HG03095 (cell line): Measurements from ENCODE around the gene PLA2G4B.

Source experiments
- ATAC-seq: cut with Tn5 transposase; IDR thresholded peaks from one replicate; pipeline ENCODE4 v1.9.1; 2021; ENCODE audit warnings: moderate library complexity; ENCODE audit not compliant: unreplicated experiment

PLA2G4B gene

DNA sequence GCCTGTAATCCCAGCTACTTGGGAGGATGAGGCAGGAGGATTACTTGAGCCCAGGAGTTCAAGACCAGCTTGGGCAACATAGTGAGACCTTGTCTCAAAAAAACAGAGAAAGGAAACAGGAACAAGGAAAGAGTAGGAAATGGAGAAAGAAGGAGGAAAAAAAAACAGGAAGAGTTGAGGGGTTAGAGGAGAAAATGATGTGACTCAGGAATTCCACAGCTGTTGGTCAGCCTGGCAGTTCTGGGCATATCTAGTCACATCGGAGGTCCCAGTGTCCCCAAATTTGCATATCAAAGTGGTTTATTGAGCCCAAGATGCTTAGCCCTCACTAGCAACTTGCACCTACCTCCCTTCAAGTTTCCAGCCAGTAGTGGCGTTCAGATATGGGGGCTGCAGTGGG lies 29.5 kb upstream of the PLA2G4B start:
- no peak for ATAC-seq

DNA sequence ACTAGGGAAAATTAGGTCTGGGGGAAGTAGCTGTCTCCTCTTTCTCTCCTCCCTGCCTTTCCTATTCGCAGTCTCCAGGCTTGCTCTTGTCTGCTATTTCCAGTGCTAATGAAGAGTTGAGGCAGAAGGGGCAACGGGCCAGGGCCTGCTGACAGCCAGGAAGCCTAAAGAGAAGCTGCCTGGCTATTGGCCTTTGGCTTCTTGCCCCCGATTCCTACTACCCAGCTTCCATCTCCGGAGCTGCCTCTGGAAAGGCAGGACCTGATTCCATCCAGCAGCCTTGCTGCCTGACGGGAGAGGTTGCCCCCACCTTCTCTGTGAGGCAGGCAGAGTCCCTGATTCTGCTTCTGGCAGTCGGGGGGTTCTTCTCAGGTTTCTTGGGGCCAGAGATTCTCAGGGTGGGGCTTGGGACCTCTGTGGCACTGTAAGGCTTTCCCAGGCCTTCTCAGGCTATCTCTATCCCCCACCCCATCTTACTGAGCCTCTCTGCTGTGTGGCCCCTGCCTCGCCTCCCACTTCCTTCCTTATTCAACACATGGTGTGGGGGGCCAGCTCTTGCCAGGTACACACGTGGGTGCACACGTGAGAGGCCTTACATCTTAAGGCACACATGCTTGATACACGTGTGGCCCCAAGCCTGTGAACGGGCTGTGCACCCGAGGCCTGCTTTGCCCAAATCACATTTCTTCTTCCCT lies 29.0 kb upstream of the PLA2G4B start:
- ATAC-seq, result no peak

DNA sequence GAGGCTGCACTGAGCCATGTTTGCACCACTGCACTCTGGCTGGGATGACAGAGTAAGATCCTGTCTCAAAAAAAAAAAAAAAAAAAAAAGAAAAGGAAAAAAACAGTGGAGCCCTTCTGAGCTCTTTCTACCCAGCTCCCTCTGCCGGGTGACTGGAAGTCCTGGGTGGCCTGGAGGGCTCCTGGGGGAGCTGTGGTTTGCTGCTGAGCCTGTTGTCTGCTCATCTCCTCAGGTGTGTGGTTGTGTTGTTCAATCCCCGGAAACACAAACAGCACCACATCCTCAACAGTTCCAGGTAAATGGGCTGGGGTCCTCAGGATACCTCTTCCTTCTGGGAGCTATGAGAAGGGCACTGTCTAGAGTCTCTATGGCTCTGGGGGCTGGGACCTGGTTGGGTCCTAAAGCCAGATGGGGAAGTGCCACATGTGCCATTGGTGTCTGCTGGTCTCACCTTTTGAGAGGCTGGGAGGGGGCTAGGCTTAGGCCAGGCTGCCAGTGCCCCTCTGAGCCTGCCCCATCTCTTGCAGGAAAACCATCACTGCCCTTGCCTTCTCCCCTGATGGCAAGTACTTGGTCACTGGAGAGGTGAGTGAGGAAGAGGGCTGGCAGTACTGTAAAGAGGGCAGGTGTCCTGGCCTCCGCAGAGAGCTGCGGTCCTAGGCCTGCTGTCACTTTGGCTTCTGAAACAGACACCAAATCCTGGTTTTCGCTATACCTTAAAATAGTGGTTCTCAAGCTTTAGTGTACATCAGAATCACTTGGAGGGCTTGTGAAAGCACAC lies 27.8 kb upstream of the PLA2G4B start:
- ATAC-seq, result no peak

DNA sequence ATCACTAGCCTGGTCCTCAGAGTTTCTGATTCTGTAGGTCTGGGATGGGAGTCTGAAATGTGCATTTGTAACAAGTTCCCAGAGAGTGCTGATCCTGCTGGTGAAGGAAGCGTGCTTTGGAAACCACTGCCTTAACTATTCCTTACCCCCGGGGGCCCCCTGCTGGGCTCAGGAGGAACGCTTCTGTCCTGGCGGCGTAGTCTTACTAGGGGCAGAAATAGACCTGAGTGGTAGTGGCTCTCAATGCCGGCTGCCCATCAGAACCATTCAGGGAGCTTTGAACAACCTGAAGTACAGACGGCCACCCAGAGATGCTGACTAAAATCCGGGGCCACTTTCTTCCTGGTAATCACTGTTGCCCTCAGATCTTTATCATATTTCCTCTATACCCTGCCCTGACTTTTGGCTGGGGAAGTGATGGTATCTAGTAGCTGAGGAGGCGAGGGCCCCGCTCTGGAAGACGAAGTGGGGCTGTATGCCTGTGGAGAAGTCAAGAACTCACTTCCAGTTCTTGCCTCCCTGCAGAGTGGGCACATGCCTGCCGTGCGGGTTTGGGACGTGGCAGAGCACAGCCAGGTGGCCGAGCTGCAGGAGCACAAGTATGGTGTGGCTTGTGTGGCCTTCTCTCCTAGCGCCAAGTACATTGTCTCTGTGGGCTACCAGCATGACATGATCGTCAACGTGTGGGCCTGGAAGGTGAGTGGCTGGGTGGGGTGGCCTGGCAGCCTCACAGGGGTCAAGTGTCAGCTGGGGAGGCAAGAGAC lies 27.0 kb upstream of the PLA2G4B start:
- ATAC-seq, result no peak

DNA sequence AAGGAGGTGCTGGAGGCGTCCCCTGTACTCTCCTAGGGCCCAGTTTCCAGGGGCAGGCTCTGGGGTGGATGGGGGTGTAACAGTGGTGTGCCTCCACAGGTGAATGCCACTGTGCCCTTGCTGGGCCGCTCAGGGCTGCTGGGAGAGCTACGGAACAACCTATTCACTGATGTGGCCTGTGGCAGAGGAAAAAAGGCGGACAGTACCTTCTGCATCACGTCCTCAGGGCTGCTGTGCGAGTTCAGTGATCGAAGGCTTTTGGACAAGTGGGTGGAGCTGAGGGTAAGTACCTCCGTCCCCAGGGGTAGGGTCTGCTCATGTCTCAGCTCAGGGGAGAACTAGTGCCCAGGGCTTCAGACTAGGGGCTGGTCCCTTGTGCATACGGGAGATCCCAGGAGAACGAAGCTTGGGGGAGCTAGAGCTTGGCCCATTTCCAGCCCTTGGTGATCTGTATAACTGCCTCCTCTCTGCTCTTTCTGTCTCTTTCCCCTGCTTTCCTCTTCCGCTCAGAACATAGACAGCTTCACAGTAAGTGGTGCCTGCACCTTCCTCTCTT lies 25.7 kb upstream of the PLA2G4B start:
- ATAC-seq, result no peak

DNA sequence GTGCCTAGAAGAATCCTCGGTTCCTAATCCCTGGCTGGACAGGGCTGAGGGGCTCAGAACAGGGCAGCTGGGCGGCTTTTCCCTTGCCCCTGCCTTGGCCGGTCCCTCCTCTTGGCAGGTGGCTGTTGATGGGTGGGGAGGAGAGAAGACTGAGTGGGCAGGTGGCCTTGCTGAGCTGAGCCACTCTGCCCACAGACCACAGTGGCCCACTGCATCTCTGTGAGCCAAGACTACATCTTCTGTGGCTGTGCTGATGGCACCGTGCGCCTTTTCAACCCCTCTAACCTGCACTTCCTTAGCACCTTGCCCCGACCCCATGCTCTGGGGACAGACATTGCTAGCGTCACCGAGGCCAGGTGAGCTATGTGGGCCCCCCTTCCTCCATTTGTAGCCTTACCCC lies 25.2 kb upstream of the PLA2G4B start:
- no peak for ATAC-seq

DNA sequence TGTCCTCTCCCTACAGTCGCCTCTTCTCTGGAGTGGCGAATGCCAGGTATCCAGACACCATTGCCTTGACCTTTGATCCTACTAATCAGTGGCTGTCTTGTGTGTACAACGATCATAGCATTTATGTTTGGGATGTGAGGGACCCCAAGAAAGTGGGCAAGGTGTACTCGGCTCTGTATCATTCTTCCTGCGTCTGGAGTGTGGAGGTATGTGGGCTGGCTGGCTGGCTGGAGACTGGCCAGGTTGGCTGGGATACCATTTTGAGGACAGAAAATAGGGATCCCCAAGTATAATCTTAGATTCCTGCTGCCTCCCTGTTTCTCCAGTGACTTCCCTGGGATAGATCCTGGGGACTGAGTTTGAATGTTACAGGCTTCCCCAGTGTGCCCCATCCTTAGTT lies 24.1 kb upstream of the PLA2G4B start:
- ATAC-seq, result no peak

DNA sequence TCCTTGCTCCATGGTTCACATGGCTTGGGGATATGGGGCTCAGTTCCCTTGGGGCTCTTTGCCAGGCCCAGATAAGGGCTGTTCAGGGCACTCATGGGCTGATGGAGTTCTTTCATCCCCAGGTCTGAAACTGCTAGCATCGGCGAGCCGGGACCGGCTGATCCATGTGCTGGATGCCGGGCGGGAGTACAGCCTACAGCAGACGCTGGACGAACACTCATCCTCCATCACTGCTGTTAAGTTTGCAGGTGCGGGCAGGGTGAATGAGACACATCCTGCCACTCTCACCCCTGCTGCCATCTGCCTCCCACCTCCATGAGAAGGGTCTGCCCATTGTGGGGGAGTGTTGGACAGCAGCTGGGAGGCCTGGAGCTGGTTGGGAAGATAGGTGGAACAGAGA lies 21.9 kb upstream of the PLA2G4B start:
- ATAC-seq, result no peak

DNA sequence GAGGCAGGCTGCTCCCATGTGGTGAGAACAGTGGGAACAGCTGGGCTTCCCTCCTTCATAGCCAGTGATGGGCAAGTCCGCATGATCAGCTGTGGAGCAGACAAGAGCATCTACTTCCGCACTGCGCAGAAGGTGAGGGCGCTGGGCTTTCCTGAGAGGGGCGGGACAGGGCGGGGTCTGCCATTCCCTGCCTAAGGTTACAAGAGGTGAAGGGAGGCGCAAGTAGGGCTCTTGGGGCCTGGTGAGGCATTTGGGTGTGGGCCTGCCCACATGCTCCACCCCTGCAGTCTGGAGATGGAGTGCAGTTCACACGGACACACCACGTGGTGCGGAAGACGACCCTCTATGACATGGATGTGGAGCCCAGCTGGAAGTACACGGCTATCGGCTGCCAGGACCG lies 21.3 kb upstream of the PLA2G4B start:
- no peak for ATAC-seq

DNA sequence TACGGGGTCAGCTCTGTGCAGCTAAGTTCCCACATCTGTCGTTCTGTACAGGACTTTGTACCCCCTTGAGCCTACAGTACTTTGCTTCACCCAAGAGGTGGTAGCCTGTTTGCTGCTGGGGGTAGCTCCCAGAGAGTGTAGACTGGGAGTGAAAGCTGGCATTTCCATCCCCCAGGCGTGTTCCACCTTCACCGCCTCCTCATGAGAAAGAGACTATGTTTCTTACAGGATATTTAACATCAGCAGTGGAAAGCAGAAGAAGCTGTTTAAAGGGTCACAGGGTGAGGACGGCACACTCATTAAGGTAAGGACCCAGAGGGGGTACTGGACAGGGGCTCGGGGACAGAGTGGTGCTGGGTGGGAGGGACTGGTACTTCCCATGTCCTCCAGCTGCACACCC lies 20.9 kb upstream of the PLA2G4B start:
- ATAC-seq, result no peak

DNA sequence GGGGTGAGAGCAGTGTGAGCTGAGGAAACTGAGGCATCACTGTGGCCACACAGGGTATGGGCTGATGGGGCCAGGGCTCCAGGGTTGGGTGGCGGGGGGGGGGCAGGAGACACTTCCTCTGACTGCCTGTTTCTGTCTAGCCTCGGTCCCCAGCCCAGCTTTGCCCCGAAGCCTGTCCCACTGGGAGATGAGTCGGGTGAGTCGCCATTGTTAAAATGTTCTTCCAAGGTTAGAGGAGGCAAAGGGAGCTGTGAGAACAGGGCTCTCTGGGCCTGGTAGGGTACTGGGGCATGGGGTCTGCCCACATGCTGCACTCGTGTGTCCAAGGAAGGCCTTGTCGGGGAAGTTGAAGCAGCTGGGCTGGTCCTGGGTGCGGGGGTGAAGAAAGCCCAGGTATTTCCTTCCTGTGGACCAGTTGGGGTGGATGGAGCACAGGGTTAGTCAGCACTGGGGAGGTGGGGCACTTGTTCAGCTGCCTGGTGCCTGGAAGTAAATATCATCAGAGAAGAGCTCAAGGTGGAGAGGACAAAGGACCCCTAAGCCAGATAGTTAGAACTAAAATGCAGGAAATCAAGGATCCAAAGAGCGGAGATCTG lies 19.1 kb upstream of the PLA2G4B start:
- no peak for ATAC-seq

DNA sequence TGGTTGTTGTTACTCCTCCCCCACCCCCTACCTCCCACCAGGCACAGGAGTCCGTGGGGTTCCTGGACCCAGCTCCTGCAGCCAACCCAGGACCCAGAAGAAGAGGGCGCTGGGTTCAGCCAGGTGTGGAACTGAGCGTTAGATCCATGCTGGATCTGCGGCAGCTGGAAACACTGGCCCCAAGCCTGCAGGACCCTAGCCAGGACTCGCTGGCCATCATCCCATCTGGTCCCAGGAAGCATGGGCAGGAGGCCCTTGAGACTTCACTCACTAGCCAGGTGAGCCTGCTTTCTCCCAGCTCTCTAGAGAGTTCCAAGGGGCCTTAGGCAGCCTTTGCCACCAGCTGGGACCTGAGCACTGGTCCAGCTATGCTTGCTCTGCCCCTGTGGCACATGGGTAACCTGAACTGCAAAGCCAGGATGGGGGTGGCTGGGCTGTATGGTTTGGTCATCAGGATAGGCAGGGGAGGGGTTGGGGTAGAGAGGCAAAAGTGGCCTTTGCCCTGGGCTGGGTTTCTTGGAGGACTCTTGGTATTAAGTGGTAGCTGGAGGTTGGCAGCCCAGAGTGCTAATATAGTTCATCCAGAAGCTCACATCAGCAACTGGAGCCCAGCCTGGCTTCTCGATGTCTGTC lies 17.7 kb upstream of the PLA2G4B start:
- no peak for ATAC-seq

DNA sequence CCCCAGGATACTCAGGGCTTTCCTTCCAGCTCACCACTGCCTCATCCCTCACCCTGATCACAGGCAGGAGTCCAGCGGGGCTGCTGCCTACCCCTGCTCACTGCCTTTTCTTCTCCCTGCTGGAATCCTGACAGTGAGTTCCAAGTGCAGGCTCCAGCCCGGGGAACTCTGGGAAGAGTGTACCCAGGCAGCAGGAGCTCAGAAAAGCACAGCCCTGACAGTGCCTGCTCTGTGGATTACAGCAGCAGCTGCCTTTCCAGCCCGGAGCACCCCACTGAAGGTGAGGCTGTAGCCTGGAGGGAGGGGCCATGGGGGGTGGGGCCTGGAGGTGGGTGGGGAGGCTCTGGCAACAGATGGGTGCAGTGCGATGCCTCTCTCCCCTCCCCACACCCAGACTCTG lies 16.8 kb upstream of the PLA2G4B start:
- ATAC-seq, result no peak

DNA sequence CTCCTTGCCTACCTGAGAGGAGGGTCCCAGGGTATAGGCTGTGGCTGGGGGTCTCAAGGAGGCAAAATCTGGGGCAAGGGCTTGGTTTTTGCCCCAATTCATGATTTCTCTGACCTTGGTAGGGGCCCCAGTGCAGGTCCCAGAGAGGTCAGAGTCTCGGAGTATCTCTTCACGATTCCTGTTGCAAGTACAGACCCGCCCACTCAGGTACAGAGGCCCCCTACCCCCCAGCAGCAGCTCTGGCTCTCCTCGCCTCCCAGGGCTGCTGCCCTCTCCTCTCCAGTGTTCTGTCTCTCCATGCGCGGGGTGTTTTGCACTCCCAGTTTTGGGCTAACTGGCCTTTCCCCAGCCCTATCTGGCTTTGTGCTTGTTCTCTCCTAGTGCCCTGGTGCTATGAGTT lies 16.2 kb upstream of the PLA2G4B start:
- no peak for ATAC-seq

DNA sequence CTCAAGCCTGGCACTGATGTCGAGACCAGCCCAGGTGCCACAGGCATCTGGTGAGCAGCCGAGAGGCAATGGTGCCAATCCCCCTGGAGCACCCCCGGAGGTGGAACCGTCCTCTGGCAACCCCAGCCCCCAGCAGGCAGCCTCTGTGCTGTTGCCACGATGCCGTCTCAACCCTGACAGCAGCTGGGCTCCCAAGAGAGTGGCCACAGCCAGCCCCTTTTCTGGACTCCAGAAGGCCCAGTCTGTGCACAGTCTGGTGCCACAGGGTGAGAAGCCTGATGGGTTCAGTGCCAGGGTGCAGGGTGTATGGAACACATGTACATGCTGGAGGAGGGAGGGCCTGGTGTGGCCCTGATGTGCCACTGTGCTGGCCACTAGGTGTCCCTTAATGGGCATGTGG lies 15.7 kb upstream of the PLA2G4B start:
- ATAC-seq, result no peak

DNA sequence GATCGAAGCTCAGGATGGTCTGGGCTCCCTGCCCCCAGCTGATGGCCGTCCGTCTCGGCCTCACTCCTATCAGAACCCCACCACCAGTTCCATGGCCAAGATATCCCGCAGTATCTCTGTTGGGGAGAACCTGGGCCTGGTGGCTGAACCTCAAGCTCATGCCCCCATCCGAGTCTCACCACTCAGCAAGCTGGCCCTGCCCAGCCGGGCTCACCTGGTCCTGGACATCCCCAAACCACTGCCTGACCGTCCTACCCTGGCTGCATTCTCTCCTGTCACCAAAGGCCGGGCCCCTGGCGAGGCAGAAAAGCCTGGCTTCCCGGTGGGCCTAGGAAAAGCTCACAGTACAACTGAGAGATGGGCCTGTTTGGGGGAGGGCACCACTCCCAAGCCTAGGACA lies 15.1 kb upstream of the PLA2G4B start:
- ATAC-seq, result no peak

DNA sequence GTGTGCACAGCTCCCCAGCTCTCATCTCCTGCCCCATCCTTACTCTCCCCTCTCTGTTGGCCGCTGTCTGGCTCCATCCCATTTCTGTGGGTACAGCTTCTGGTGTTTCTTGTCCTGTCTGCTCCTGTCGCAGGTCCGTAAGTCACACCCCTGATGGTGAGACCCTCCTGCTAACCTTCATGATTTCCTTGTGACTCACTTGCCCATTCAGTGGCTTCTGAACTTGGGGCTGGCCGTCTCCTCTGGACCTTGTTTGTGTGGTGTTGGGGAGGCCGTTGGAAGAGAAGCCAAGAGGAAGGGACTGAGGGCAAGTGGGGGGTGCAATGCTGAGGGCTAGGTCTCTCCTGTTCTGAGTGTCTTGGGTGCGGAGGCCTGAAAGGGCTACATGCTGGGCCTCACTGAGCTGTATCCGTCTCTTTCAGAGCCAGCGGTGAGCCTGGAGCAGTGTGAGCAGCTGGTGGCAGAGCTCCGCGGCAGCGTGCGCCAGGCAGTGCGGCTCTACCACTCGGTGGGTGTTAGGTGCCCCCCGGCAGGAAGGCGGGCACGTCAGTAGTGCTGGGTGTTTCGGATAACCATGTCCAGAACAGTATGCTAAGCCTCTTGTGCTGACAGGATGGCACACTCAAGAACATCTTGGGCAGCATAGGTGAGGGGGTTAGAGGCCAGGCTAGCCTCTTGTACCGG lies 14.4 kb upstream of the PLA2G4B start:
- no peak for ATAC-seq

DNA sequence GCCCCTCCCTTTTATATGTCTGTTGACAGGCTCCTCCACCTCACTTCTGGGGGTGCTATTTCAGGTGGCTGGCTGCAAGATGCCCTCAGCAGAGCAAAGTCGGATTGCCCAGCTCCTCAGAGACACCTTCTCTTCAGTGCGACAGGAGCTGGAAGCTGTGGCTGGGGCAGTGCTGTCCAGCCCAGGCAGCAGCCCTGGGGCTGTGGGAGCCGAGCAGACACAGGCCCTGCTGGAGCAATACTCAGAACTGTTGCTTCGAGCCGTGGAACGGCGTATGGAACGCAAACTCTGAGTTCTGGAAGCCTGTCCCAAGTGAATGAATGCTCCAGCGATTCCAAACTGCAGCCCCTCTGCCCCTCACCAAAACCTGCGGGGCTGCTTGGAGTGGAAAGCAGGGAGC lies 13.5 kb upstream of the PLA2G4B start:
- no peak for ATAC-seq

DNA sequence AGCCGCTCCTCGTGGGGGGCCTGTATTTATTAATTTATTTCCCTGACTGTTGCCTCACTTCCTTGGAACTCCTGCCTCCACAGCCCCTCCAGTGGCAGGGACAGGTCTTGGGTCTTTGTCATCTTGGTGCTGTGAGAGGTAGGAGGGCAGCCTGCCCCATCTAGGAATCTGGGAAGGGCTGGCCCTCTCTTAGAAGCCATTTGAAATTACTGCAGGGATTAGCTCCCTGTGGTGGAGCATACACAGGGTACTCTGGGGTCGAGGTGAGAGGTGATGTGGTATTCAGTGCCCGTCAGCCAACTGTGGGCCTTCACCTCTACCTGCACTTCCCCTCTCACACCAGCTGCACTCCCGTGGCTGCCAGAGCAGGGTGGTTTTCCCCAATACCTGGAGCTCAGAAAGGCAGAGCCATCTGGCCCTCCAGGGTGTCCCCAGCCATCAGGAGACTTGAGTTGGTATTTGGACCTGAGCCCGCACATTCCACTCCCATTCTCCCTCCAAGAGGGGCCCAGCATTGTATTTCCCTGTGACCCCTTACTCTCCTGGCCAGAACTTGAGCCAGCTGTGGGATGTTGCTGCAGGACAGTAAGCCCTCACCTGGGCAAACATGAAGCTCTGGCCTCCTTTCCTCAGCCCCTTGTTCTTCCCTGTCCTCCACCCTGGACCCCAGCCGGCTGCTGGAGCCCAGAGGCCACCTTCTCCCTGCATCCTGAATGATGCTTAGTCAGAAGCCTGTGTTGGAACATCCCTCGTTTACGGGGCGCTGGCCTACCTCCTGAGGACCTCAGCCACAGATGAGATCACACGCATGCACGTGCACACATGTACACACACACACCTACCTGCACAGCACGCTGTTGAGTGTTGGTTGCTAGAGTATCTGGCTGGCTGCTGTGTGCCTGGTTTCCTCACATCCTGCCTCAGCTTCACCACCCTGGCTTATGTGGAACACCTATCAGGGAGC lies 12.8 kb upstream of the PLA2G4B start:
- ATAC-seq, result no peak
